Heart left ventricle (tissue), 13 donors: ENCODE measurements around the gene HPSE2.

Experiments used
- CTCF ChIP-seq, 12 donors: fragments of 200-600 bp; sonication (generic) in 4 of 12; IDR thresholded peaks; one replicate each; pipeline versions ENCODE4 v1.5.0 to v1.8.0; 2018 to 2022; ENCODE audit warnings: antibody characterized with exemption in 12 of 12, mild to moderate bottlenecking in 5 of 12
- POLR2A ChIP-seq, 2 donors: fragments of 450-650 bp; IDR thresholded peaks; one replicate each; pipeline ENCODE4 v1.6.1; 2017; ENCODE audit warnings: antibody characterized with exemption in 2 of 2, mild to moderate bottlenecking in 2 of 2, moderate library complexity in 2 of 2
- donor health status: ischemic (EF 13 %, LVEDD 7.1; RV severe dilation, severe dysfunction).
- donor health status: DM: no; HTN: yes; CAD: no.
- donor health status: DM: no; HTN: no; CAD: no.
- donor health status: ischemic (EF 25% LVEDD 6.9; RV normal size, moderate dysfunction).
- donor health status: ischemic (EF 25% LVEDD 5.7; RV mildly dilated, moderate dysfunction).
- donor health status: ischemic (EF 35%, LVEDD 5.7; RV mildly dilated, moderate dysfunction).
- donor health status: nonischemic (EF 11% LVEDD 7.7; RV severe dilation, severe dysfunction).
- donor health status: DM: yes; HTN: yes; CAD: no.
- donor health status: PGD.
- donor health status: ischemic (EF 29% LVEDD 5.4; RV normal size, mild dysfunction).
- donor health status: nonischemic (EF 23%, LVEDD 6.1; RV moderate dilation, normal function).

DNA sequence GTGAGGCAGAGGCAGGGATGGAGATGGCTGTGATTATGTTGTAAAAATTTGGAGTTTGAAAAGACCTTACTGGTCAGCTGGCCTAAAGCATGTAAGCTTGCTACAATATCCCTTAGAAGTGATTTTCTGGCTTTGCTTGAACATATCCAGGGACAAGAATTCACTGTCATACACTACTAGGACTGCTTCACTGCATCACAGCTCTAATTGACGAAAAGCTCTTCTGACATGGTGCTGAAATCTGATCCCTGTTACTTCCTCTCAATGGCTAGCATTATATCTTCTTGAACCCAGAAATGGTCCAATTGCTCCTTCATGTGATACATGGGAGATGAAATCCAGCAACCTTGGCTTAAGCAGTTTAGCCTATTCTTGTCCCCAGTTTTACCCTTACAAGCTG lies 591.2 kb downstream of the HPSE2 start:
- no peak for TF ChIP-seq CTCF (IDR thresholded peaks at IDR 0.05)
- TF ChIP-seq POLR2A (IDR thresholded peaks at IDR 0.05), result no peak
